PC-3 (cell line): Measurements from ENCODE around the gene TRIM14.

Experiments used
- CTCF ChIP-seq: fragments of 300-600 bp; sonication (generic); conservative IDR thresholded peaks from 2 replicates; pipeline ENCODE4 v1.5.1; 2017; ENCODE audit warnings: antibody characterized with exemption, low read depth, mild to moderate bottlenecking, low read length
- EZH2 ChIP-seq: fragments of 300-600 bp; sonication (generic); IDR thresholded peaks from one replicate; pipeline ENCODE4 v1.6.1; 2017; ENCODE audit warnings: antibody characterized with exemption, mild to moderate bottlenecking, low read length; ENCODE audit not compliant: unreplicated experiment
- EZH2phosphoT487 ChIP-seq: fragments of 300-600 bp; sonication (generic); IDR thresholded peaks from 2 replicates; pipeline ENCODE4 v1.6.1; 2018; ENCODE audit warnings: mild to moderate bottlenecking, antibody characterized with exemption, low read length, borderline replicate concordance

- TF ChIP-seq CTCF (no peak), EZH2phosphoT487 (no peak), EZH2 (no peak)
Measured at GRCh38 chr9:98031935-98032334, 87.1 kb downstream of the TRIM14 start.
